MM.1S (cell line): ENCODE measurements around the gene HBE1.

Experiments
- EZH2 ChIP-seq: fragments of 300-600 bp; sonication (generic); optimal IDR thresholded peaks from 2 replicates; pipeline ENCODE3; 2017; ENCODE audit warnings: low read depth, mild to moderate bottlenecking, antibody characterized with exemption, low read length, mixed read lengths
- EZH2phosphoT487 ChIP-seq: fragments of 300-600 bp; sonication (generic); IDR thresholded peaks from 2 replicates; pipeline ENCODE4 v1.6.1; 2018; ENCODE audit warnings: antibody characterized with exemption, low read length
- TF ChIP-seq, protein P1 (sequence below): fragments of 300-600 bp; sonication (generic); IDR thresholded peaks from 2 replicates; pipeline ENCODE4 v1.5.1; 2016; ENCODE audit warnings: antibody characterized with exemption, low read length, mixed read lengths

DNA sequence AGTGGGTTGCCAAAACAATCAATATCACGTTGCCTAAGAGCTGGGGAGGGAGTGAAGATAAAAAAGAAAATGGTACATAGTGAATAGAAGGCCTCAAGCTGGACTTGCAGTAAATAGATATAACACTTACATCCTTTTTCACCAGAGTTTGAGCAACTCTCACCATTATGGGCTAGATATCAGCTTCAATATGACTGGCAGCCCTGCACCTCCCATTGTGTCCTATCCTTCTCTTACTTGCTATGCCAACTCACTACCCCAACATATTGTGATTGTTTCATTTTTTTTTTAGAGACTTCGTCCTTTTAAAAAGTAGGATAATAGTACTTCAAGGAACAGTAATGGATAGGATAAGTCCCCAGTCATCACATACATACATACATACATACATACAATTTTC is 27.5 kb downstream of the HBE1 start:
- TF ChIP-seq, protein P1, sequence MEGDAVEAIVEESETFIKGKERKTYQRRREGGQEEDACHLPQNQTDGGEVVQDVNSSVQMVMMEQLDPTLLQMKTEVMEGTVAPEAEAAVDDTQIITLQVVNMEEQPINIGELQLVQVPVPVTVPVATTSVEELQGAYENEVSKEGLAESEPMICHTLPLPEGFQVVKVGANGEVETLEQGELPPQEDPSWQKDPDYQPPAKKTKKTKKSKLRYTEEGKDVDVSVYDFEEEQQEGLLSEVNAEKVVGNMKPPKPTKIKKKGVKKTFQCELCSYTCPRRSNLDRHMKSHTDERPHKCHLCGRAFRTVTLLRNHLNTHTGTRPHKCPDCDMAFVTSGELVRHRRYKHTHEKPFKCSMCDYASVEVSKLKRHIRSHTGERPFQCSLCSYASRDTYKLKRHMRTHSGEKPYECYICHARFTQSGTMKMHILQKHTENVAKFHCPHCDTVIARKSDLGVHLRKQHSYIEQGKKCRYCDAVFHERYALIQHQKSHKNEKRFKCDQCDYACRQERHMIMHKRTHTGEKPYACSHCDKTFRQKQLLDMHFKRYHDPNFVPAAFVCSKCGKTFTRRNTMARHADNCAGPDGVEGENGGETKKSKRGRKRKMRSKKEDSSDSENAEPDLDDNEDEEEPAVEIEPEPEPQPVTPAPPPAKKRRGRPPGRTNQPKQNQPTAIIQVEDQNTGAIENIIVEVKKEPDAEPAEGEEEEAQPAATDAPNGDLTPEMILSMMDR = no peak
- TF ChIP-seq EZH2 (no peak), EZH2phosphoT487 (no peak)
